NOMO-1 treated with dmso at 0.1 percent for 144 hours (cell line): ENCODE data around the gene HOMER2.
"Not testable (repeated sequence)": the region's sequence is repeated elsewhere in the genome, so short reads cannot be mapped to it uniquely, and the experiment has no call there.

ENCODE experiments used
- DNase-seq: peaks from one replicate; lab custom pipeline; 2025; ENCODE audit not compliant: unreplicated experiment; lab: John Stamatoyannopoulos, UW

Gene HOMER2

GRCh38 chr15:82898961-82899360 is 53.6 kb downstream of the HOMER2 start:
- DNase-seq = no peak

- DNase-seq = no peak
These were observed 56.5 kb downstream of the HOMER2 start for GRCh38 chr15:82895983-82896382.

- no peak for DNase-seq
These were observed 57.5 kb downstream of the HOMER2 start for GRCh38 chr15:82894971-82895520.

- not testable (repeated sequence) for DNase-seq
These were observed 59.0 kb downstream of the HOMER2 start for GRCh38 chr15:82893473-82893872.

- DNase-seq = no peak
These were observed 59.9 kb downstream of the HOMER2 start for GRCh38 chr15:82892573-82892972.

GRCh38 chr15:82890995-82891390 is 61.5 kb downstream of the HOMER2 start:
- DNase-seq = no peak

GRCh38 chr15:82890338-82890994 is 62.1 kb downstream of the HOMER2 start:
- DNase-seq = no peak

GRCh38 chr15:82882273-82882928 is 70.1 kb downstream of the HOMER2 start:
- DNase-seq = no peak

- no peak for DNase-seq
These were observed 70.8 kb downstream of the HOMER2 start for GRCh38 chr15:82881747-82882146.

GRCh38 chr15:82880704-82881103 is 71.8 kb downstream of the HOMER2 start:
- no peak for DNase-seq

GRCh38 chr15:82878325-82878724 is 74.2 kb downstream of the HOMER2 start:
- DNase-seq = no peak

GRCh38 chr15:82877825-82878224 is 74.7 kb downstream of the HOMER2 start:
- DNase-seq = no peak

- DNase-seq = no peak
These were observed 77.0 kb downstream of the HOMER2 start for GRCh38 chr15:82875411-82876003.

- no peak for DNase-seq
These were observed 77.6 kb downstream of the HOMER2 start for GRCh38 chr15:82874961-82875360.

GRCh38 chr15:82874267-82874666 is 78.3 kb downstream of the HOMER2 start:
- DNase-seq = no peak

GRCh38 chr15:82873000-82873680 is 79.4 kb downstream of the HOMER2 start:
- DNase-seq = no peak

GRCh38 chr15:82871832-82872484 is 80.6 kb downstream of the HOMER2 start:
- DNase-seq = peak; percentile 49

- DNase-seq = peak; percentile 76
These were observed 81.2 kb downstream of the HOMER2 start for GRCh38 chr15:82871358-82871757.

GRCh38 chr15:82870727-82871320 is 81.7 kb downstream of the HOMER2 start:
- DNase-seq = peak; percentile 83

GRCh38 chr15:82865981-82866380 is 86.5 kb downstream of the HOMER2 start:
- DNase-seq = not testable (repeated sequence)

GRCh38 chr15:82865581-82865980 is 86.9 kb downstream of the HOMER2 start:
- not testable (repeated sequence) for DNase-seq
